ENCODE results near the gene SEPHS2.
"Not testable (repeated sequence)": the region's sequence is repeated elsewhere in the genome, so short reads cannot be mapped to it uniquely, and the experiment has no call there.

Gene SEPHS2

GRCh38 chr16:30399435-30400186 lies 46.1 kb downstream of the SEPHS2 start:
- DNase-seq (ENCODE audit: low read depth, low spot score), result no peak
- in situ Hi-C loops (cut with HindIII; ENCODE audit: low sequenced_read_pairs), result no loop called here
- peak overlapping the region; percentile 43 for H3K4me3 ChIP-seq (ENCODE audit: low read depth, low read length)
- TF ChIP-seq CTCF (IDR thresholded peaks at IDR 0.05; ENCODE audit: low read depth, low read length), result no peak

- no peak overlapping the region for H3K4me3 ChIP-seq (ENCODE audit: low read depth, low read length)
- TF ChIP-seq CTCF (IDR thresholded peaks at IDR 0.05; ENCODE audit: low read depth, low read length), result no peak
- no peak for DNase-seq (ENCODE audit: low read depth, low spot score)
- in situ Hi-C loops (cut with HindIII; ENCODE audit: low sequenced_read_pairs), result no loop called here
Observed at GRCh38 chr16:30398661-30399434, 46.8 kb downstream of the SEPHS2 start.

- in situ Hi-C loops (cut with HindIII; ENCODE audit: low sequenced_read_pairs), result no loop called here
- H3K4me3 ChIP-seq (ENCODE audit: low read depth, low read length), result no peak overlapping the region
- no peak for DNase-seq (ENCODE audit: low read depth, low spot score)
- TF ChIP-seq CTCF (IDR thresholded peaks at IDR 0.05; ENCODE audit: low read depth, low read length), result no peak
Observed at GRCh38 chr16:30397776-30398660, 47.7 kb downstream of the SEPHS2 start.

GRCh38 chr16:30397056-30397455 lies 48.6 kb downstream of the SEPHS2 start:
- DNase-seq (ENCODE audit: low read depth, low spot score), result no peak
- in situ Hi-C loops (cut with HindIII; ENCODE audit: low sequenced_read_pairs), result no loop called here
- H3K4me3 ChIP-seq (ENCODE audit: low read depth, low read length), result no peak overlapping the region
- no peak for TF ChIP-seq CTCF (IDR thresholded peaks at IDR 0.05; ENCODE audit: low read depth, low read length)

- in situ Hi-C loops (cut with HindIII; ENCODE audit: low sequenced_read_pairs); H3K4me3 ChIP-seq (ENCODE audit: low read depth, low read length); DNase-seq (ENCODE audit: low read depth, low spot score): not testable (repeated sequence)
Observed at GRCh38 chr16:30396627-30397026, 49.0 kb downstream of the SEPHS2 start.

- in situ Hi-C loops (cut with HindIII; ENCODE audit: low sequenced_read_pairs), result no loop called here
- peak overlapping the region; percentile 72 for H3K4me3 ChIP-seq (ENCODE audit: low read depth, low read length)
- DNase-seq (ENCODE audit: low read depth, low spot score), result no peak
- TF ChIP-seq CTCF (IDR thresholded peaks at IDR 0.05; ENCODE audit: low read depth, low read length), result no peak
Observed at GRCh38 chr16:30395992-30396585, 49.6 kb downstream of the SEPHS2 start.

Data from astrocyte of the spinal cord (primary cell).